Ovary (tissue), 9 donors: Measurements from ENCODE around the gene TPRG1L. TPM values are rescaled to one million over a fixed set of nuclear protein-coding genes. Genes with fewer than 3 reads are reported as not detected.

Source experiments
- DNase-seq, 5 donors: peaks; one replicate each; pipeline ENCODE4 v3.0.0-alpha.2; 2019 to 2020
- H3K27ac ChIP-seq, 2 donors: fragments of 200-600 bp; one replicate each; pipeline versions ENCODE4 v1.5.1 to v1.8.0; 2019 to 2022
- H3K27me3 ChIP-seq: fragments of 200-600 bp; one replicate; pipeline ENCODE4 v1.8.0; 2022
- H3K36me3 ChIP-seq: fragments of 200-600 bp; sonication (generic); one replicate; pipeline ENCODE4 v1.5.1; 2019
- H3K4me1 ChIP-seq: one replicate; pipeline ENCODE4 v1.8.1; 2013; ENCODE audit warnings: mild to moderate bottlenecking, moderate library complexity; ENCODE audit not compliant: insufficient read depth
- H3K4me3 ChIP-seq: fragments of 200-600 bp; sonication (generic); one replicate; pipeline ENCODE4 v1.5.1; 2017
- H3K9me3 ChIP-seq, 2 donors: fragments of 200-600 bp in 1 of 2; sonication (generic) in 1 of 2; one replicate each; pipeline versions ENCODE4 v1.5.1 to v1.8.1; 2013 to 2019; ENCODE audit warnings: mild to moderate bottlenecking in 1 of 2, moderate library complexity in 1 of 2
- CTCF ChIP-seq, 3 donors: fragments of 450-650 bp in 2 of 3; fragments of 200-600 bp in 1 of 3; IDR thresholded peaks; one replicate each; pipeline versions ENCODE4 v1.5.1 to v1.8.0; 2016 to 2022; ENCODE audit warnings: antibody characterized with exemption in 3 of 3, mild to moderate bottlenecking in 1 of 3
- EP300 ChIP-seq: sonication (generic); formaldehyde crosslinking; IDR thresholded peaks from one replicate; pipeline ENCODE4 v1.6.1; 2017; ENCODE audit warnings: antibody characterized with exemption
- POLR2A ChIP-seq: fragments of 450-650 bp; IDR thresholded peaks from one replicate; pipeline ENCODE4 v1.6.1; 2017; ENCODE audit warnings: antibody characterized with exemption, mild to moderate bottlenecking, moderate library complexity
- WGBS, 3 donors: extraction: QIAGEN DNeasy Blood & Tissue Kit in 1 of 3; methylation state at CpG; one replicate each; pipeline versions ENCODE4 v1.1.5 to v1.1.7; 2013 to 2017; 5-methylcytosine and 5-hydroxymethylcytosine counted together
- intact Hi-C, 4 donors: fragments of 100-400 bp; cut with DNase I; formaldehyde crosslinking; loops; one replicate each; pipeline versions ENCODE4 v1.11.0 to v1.15.1; 2022 to 2023
- polyA plus RNA-seq, 2 donors: library from polyadenylated mRNA; stranded (reverse); fragments of 200-250 nt in 1 of 2; fragments of 350-450 nt in 1 of 2; fragmentation: Illumina TruSeq in 1 of 2; extraction: RNeasy Lipid Tissue Mini Kit (QIAGEN cat#74804) in 1 of 2; gene quantifications; one replicate each; pipeline ENCODE4 v1.2.3, GENCODE V29; 2013 to 2014
- total RNA-seq, 7 donors: library from RNA; depleted of rRNA in 2 of 7; stranded (reverse); fragments of >200 nt in 2 of 7; fragmentation: NEBNext Ultra II Directional in 3 of 7; extraction: Animal tissue kit (Norgen Biotek cat#: 25700) in 3 of 7; gene quantifications; one replicate each; pipeline versions ENCODE4 v1.1.0 to v1.2.4, GENCODE V29; 2016 to 2023
- donor health status: DM: no; HTN: no; CAD: no; lungs with moderate emphysema.
- donor health status: DM: no; HTN: no; CAD: no.
- donor health status: Bipolar disorder and iron deficiency.
- donor health status: DM: yes; HTN: yes; CAD: no.
- donor health status: DM: no; HTN: no; CAD: no.
- donor health status: DM: yes; HTN: yes; CAD: no.

TPRG1L gene
- total and polyA plus RNA-seq, 9 donors: 25.3 to 71.5 (median 44.2) TPM

GRCh38 chr1:3651930-3652547 is 27.2 kb downstream of the TPRG1L start, which contains the start of gene TP73:
TP73 (plus strand) TSS chr1:3652516; CDS start chr1:3682366, 29,850 bp downstream.
- Histone ChIP-seq H3K36me3 (no peaks in the 10 kb centered on the region), H3K4me1 (peaks cover 8% of the 10 kb centered on the region), H3K27me3 (peaks cover 12% of the 10 kb centered on the region), H3K4me3 (peak within 1 kb of the TSS; percentile 31), H3K27ac (no peak within 1 kb of the TSS), H3K9me3 (no peaks in the 10 kb centered on the region)
- intact Hi-C loops: no loop called here
- TF ChIP-seq CTCF (IDR thresholded peaks at IDR 0.05): no peak
- TF ChIP-seq EP300: no peak
- no peak for TF ChIP-seq POLR2A
- peak; percentile 33 to 63 (median 61) for DNase-seq
- 1 to 2% (median 1%) methylated on average over 20 to 80 of the region's 80 CpGs for WGBS, 3 donors

GRCh38 chr1:3652548-3653285 is 27.9 kb downstream of the TPRG1L start:
- H3K4me3 ChIP-seq: peak overlapping the region; percentile 2
- no peaks in the 10 kb centered on the region for H3K9me3 ChIP-seq
- 4 to 8% (median 5%) methylated on average over 65 to 68 of the region's 68 CpGs for WGBS, 3 donors
- H3K36me3 ChIP-seq: no peaks in the 10 kb centered on the region
- no peak for TF ChIP-seq EP300
- intact Hi-C loops: no loop called here
- peaks cover 8% of the 10 kb centered on the region for H3K4me1 ChIP-seq
- peak in 1 of 5 donors; percentile 28 for DNase-seq
- no peak overlapping the region for H3K27ac ChIP-seq
- peaks cover 12% of the 10 kb centered on the region for H3K27me3 ChIP-seq

GRCh38 chr1:3653286-3653618 is 28.4 kb downstream of the TPRG1L start:
- intact Hi-C loops: no loop called here
- Histone ChIP-seq H3K27ac (no peak overlapping the region), H3K4me3 (no peak overlapping the region), H3K27me3 (peaks cover 12% of the 10 kb centered on the region), H3K36me3 (no peaks in the 10 kb centered on the region), H3K4me1 (peaks cover 8% of the 10 kb centered on the region), H3K9me3 (no peaks in the 10 kb centered on the region)
- TF ChIP-seq POLR2A: no peak
- TF ChIP-seq CTCF (IDR thresholded peaks at IDR 0.05): no peak
- TF ChIP-seq EP300: no peak
- no peak for DNase-seq
- 35 to 38% (median 37%) methylated on average over 10 of the region's 10 CpGs for WGBS, 3 donors

GRCh38 chr1:3654549-3655281 is 29.9 kb downstream of the TPRG1L start:
- 84 to 90% (median 85%) methylated on average over 22 of the region's 22 CpGs for WGBS, 3 donors
- Histone ChIP-seq H3K36me3 (no peaks in the 10 kb centered on the region), H3K4me1 (peaks cover 4% of the 10 kb centered on the region), H3K27me3 (peaks cover 12% of the 10 kb centered on the region), H3K4me3 (no peak overlapping the region), H3K27ac (no peak overlapping the region), H3K9me3 (no peaks in the 10 kb centered on the region)
- DNase-seq: no peak
- intact Hi-C loops: no loop called here
- TF ChIP-seq POLR2A (no peak), EP300 (no peak), CTCF (IDR thresholded peaks at IDR 0.05) (no peak)
